GM12878 (cell line): Measurements from ENCODE around the gene GOSR2. TPM values are rescaled to one million over a fixed set of nuclear protein-coding genes. Genes with fewer than 3 reads are reported as not detected.

Experiments used
- ATAC-seq: fragments of 200-7000 bp; cut with Tn5 transposase; 3 replicates; pipeline ENCODE4 v1.9.1; 2020; ENCODE audit warnings: mild to moderate bottlenecking, moderate library complexity
- BruUV-seq: library from RNA; stranded (reverse); fragments of 400-500 nt; replicated peaks from 2 replicates; lab custom pipeline; 2021; lab: Mats Ljungman, UMichigan
- CTCF ChIA-PET: fragments of 300-600 bp; sonication (Branson Sonifier 250); formaldehyde crosslinking; extraction: SDS; loops from one replicate; lab custom pipeline; 2021; ENCODE audit warnings: inconsistent platforms; lab: Yijun Ruan, JAX
- POLR2A ChIA-PET: fragments of 350-600 bp; formaldehyde crosslinking; extraction: SDS; loops from one replicate; lab custom pipeline; 2021; ENCODE audit warnings: inconsistent platforms; lab: Charles Lee
- RAD21 ChIA-PET: fragments of 300-600 bp; sonication (Branson Sonifier 250); formaldehyde crosslinking; loops from one replicate; lab custom pipeline; 2023; ENCODE audit warnings: antibody characterized with exemption; ENCODE audit not compliant: unreplicated experiment; lab: Charles Lee
- SMC1A ChIA-PET: fragments of 300-600 bp; sonication (Branson Sonifier 250); formaldehyde crosslinking; loops from one replicate; lab custom pipeline; 2023; ENCODE audit not compliant: unreplicated experiment, uncharacterized antibody; lab: Charles Lee
- DNase-seq: peaks from one replicate; pipeline ENCODE4 v3.0.0-alpha.2; 2011; ENCODE audit warnings: low read depth, low spot score
- FAIRE-seq: peaks from 3 replicates; lab custom pipeline; 2011; peaks lifted over from hg19 to GRCh38; lab: Jason Lieb, UNC
- H2AFZ ChIP-seq: 2 replicates; pipeline ENCODE4 v1.6.0; 2011; ENCODE audit warnings: low read depth, low read length, control low read depth; ENCODE audit not compliant: control insufficient read depth
- H3K27ac ChIP-seq: 2 replicates; pipeline ENCODE4 v1.5.1; 2011; ENCODE audit warnings: control low read depth; ENCODE audit not compliant: control insufficient read depth, insufficient read depth
- H3K27me3 ChIP-seq, 2 experiments: replicated peaks in 1 of 2; 2 replicates each; pipeline versions ENCODE4 v1.6.0 to v1.6.1; 2011; ENCODE audit warnings: low read length in 1 of 2; ENCODE audit not compliant: control insufficient read depth in 2 of 2, insufficient read depth in 2 of 2
- H3K36me3 ChIP-seq, 2 experiments: 2 replicates each; pipeline ENCODE4 v1.5.1; 2011; ENCODE audit warnings: low read length in 1 of 2; ENCODE audit not compliant: control insufficient read depth in 2 of 2, insufficient read depth in 2 of 2
- H3K4me1 ChIP-seq: 2 replicates; pipeline ENCODE4 v1.6.1; 2011; ENCODE audit warnings: mild to moderate bottlenecking, low read length, moderate library complexity, mixed read lengths; ENCODE audit not compliant: control insufficient read depth, insufficient read depth
- H3K4me2 ChIP-seq: 2 replicates; pipeline ENCODE4 v1.6.0; 2011; ENCODE audit warnings: control low read depth; ENCODE audit not compliant: control insufficient read depth, insufficient read depth
- H3K4me3 ChIP-seq: fragments of 200-600 bp; sonication (generic); 2 replicates; pipeline ENCODE4 v1.5.1; 2016
- H3K79me2 ChIP-seq: 2 replicates; pipeline ENCODE4 v1.6.0; 2011; ENCODE audit warnings: low read length; ENCODE audit not compliant: control insufficient read depth, insufficient read depth
- H3K9ac ChIP-seq: 2 replicates; pipeline ENCODE4 v1.8.0; 2011; ENCODE audit warnings: low read length, control low read depth, mixed read lengths; ENCODE audit not compliant: control insufficient read depth, insufficient read depth
- H3K9me3 ChIP-seq: replicated peaks from 3 replicates; pipeline ENCODE4 v1.5.1; 2011; ENCODE audit warnings: mild to moderate bottlenecking, low read length; ENCODE audit not compliant: control insufficient read depth, insufficient read depth
- H4K20me1 ChIP-seq: 2 replicates; pipeline ENCODE4 v1.6.0; 2011; ENCODE audit not compliant: control insufficient read depth, insufficient read depth
- RUNX3 ChIP-seq: IDR thresholded peaks from 2 replicates; pipeline ENCODE4 v1.6.1; 2012; ENCODE audit warnings: low read length, inconsistent platforms
- SMAD5 ChIP-seq: IDR thresholded peaks from 2 replicates; pipeline ENCODE4 v1.6.1; 2016; ENCODE audit warnings: antibody characterized with exemption, low read depth
- SPI1 ChIP-seq: IDR thresholded peaks from 2 replicates; pipeline ENCODE4 v1.6.1; 2011; ENCODE audit warnings: low read depth, mild to moderate bottlenecking, low read length, moderate library complexity, borderline replicate concordance; ENCODE audit not compliant: insufficient read depth
- WGBS: methylation state at CpG from one replicate; pipeline ENCODE4 v1.1.6; 2016; ENCODE audit warnings: low lambda C conversion rate; ENCODE audit not compliant: insufficient replicate concordance, insufficient coverage; ENCODE audit errors: missing lambda C conversion rate; 5-methylcytosine and 5-hydroxymethylcytosine counted together
- in situ Hi-C: fragments of 300-500 bp; cut with MboI; formaldehyde crosslinking; loops from 9 replicates; pipeline ENCODE4 v1.14.3; 2018; ENCODE audit warnings: mixed read lengths
- intact Hi-C: fragments of 100-400 bp; cut with micrococcal nuclease; formaldehyde crosslinking; loops from one replicate; pipeline ENCODE4 v1.14.2; 2022; ENCODE audit not compliant: unreplicated experiment
- polyA plus RNA-seq, 11 experiments: library from polyadenylated mRNA; depleted of rRNA in 4 of 11; unstranded in 6 of 11; stranded (reverse) in 5 of 11; fragments of >200 nt; fragmentation: Nextera tagmentation in 4 of 11; fragmentation: Illumina TruSeq in 1 of 11; extraction: Ambion mirVana in 4 of 11; extraction: Trizol in 1 of 11; gene quantifications; 1 replicate in 1 of 11; 2 replicates in 10 of 11; pipeline versions ENCODE4 v1.2.1 to v1.2.3, GENCODE V29; 2011 to 2016; ENCODE audit warnings: inconsistent platforms in 2 of 11, missing spikeins in 2 of 11, low read depth in 1 of 11
- total RNA-seq, 4 experiments: library from RNA; depleted of rRNA in 3 of 4; stranded (reverse); fragments of >200 nt in 3 of 4; fragmentation: Illumina TruSeq in 1 of 4; extraction: Trizol in 1 of 4; gene quantifications; 2 replicates each; pipeline versions ENCODE4 v1.2.1 to v1.2.3, GENCODE V29; 2013 to 2021
- TF ChIP-seq, protein P1 (sequence below): fragments of 450-650 bp; IDR thresholded peaks from 2 replicates; pipeline ENCODE4 v1.6.1; 2016; ENCODE audit warnings: mild to moderate bottlenecking
- TF ChIP-seq, protein P2 (sequence below): IDR thresholded peaks from 2 replicates; pipeline ENCODE4 v1.6.1; 2011; ENCODE audit warnings: low read depth, mild to moderate bottlenecking, low read length, moderate library complexity, borderline replicate concordance; ENCODE audit errors: extremely low read depth

The GOSR2 gene
- total and polyA plus RNA-seq, 10 of the 15 experiments (the other 5 are each of a cell fraction or from before 2014, with no cell fraction given), result 30.1 to 64.5 (median 47.0) TPM

DNA sequence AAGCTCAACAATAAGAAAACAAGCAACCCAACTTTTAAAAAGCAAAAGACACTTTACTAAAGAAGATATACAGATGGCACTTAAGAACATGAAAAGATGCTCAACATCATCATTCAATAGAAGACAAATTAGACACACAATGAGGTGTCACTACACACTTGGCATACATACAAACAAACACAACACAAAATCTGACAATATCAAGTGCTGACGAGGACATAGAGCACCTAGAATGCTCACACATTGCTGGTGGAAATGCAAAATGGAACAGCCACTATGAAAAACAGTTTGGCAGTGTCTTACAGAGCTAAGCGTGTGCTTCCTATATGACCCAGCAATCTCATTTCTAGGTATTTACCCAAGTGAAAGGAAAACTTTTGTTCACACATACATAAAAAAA is 37.2 kb downstream of the GOSR2 start (continued):
- TF ChIP-seq, protein P1, sequence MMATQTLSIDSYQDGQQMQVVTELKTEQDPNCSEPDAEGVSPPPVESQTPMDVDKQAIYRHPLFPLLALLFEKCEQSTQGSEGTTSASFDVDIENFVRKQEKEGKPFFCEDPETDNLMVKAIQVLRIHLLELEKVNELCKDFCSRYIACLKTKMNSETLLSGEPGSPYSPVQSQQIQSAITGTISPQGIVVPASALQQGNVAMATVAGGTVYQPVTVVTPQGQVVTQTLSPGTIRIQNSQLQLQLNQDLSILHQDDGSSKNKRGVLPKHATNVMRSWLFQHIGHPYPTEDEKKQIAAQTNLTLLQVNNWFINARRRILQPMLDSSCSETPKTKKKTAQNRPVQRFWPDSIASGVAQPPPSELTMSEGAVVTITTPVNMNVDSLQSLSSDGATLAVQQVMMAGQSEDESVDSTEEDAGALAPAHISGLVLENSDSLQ, result no peak

DNA sequence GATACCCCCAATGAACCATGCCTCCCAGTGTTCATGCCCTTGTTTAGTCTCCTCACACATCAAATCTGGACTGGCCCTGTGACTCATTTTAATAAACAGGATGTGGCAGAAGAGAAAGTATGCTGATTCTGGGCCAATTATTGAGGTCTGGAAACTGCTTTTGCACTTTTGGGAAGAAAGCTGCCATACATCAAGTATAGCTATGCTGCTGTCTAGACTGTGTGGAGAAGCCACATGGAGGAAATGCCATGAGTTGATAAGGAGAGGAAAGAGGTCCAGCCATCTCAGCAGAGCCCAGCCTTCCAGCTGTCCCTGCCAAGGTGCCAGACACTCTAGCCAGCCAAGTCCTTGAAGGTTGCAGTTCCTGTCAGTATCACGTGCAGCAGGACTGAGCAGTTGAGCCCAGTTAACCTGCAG is 39.4 kb downstream of the GOSR2 start:
- Histone ChIP-seq H3K36me3 (no peaks in the 10 kb centered on the region), H3K4me3 (no peak overlapping the region), H3K4me2 (no peak overlapping the region), H3K9me3 (no peaks in the 10 kb centered on the region), H3K27ac (no peak overlapping the region), H3K4me1 (no peaks in the 10 kb centered on the region; the same call in 1 of the 2 replicates), H4K20me1 (no peaks in the 10 kb centered on the region), H3K79me2 (no peaks in the 10 kb centered on the region), H2AFZ (no peak overlapping the region), H3K27me3 (peaks cover 0 to 2% of the 10 kb centered on the region in 2 experiments; a peak in 2 of 4 replicates), H3K9ac (no peak overlapping the region)
- DNase-seq, result no peak
- intact Hi-C loops (no loop called here), in situ Hi-C loops (no loop called here)
- ATAC-seq, result peak; percentile 69
- ChIA-PET POLR2A (no interaction called here), RAD21 (no interaction called here), CTCF (interaction anchor here (1.2 kb wide), 1 partner anchor 20 kb away, joined by 7 read pairs; no protein-coding TSS in a partner anchor), SMC1A (no interaction called here)
- BruUV-seq, result no TSS peak
- TF ChIP-seq RUNX3, result peak; percentile 44
- TF ChIP-seq, protein P2, sequence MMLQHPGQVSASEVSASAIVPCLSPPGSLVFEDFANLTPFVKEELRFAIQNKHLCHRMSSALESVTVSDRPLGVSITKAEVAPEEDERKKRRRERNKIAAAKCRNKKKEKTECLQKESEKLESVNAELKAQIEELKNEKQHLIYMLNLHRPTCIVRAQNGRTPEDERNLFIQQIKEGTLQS, result no peak
- 0% methylated on average over 1 of the region's 1 CpG for WGBS
- FAIRE-seq, result no peak

DNA sequence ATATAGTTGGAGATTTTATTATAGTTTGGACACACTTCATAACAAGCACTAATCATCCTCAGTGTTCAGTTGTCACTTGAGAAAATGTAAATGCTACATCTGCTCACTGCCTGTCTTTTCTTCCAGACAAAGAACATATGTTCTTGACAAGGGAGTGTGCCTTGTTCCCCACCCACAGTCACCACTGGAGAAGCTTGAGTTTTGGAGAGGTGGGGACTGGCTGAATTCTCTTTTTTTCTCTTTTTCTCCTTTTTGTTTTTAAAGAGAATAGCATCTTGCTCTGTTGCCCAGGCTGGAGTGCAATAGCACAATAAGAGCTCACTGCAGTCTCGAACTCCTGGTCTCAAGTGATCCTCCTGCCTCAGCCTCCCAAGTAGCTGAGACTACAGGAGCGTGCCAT is 40.6 kb downstream of the GOSR2 start:
- CTCF ChIA-PET, result no interaction called here
- intact Hi-C loops, result no loop called here

More for the DNA sequence above, 40.6 kb downstream of the GOSR2 start:
- peaks cover 0 to 2% of the 10 kb centered on the region in 2 experiments; a peak in 3 of 4 replicates for H3K27me3 ChIP-seq
- no peak overlapping the region for H3K9ac ChIP-seq
- ATAC-seq, result no peak
- TF ChIP-seq SMAD5 (no peak), SPI1 (no peak)
- in situ Hi-C loops, result no loop called here
- no peaks in the 10 kb centered on the region for H3K79me2 ChIP-seq
- H3K27ac ChIP-seq, result no peak overlapping the region
- H4K20me1 ChIP-seq, result no peaks in the 10 kb centered on the region
- WGBS, result 25% methylated on average over 2 of the region's 2 CpGs
- H3K9me3 ChIP-seq, result no peaks in the 10 kb centered on the region
- SMC1A ChIA-PET, result no interaction called here
- H3K4me1 ChIP-seq, result no peaks in the 10 kb centered on the region; the same call in 1 of the 2 replicates
- H2AFZ ChIP-seq, result no peak overlapping the region
- no TSS peak for BruUV-seq
- no peak for FAIRE-seq
- RAD21 ChIA-PET, result no interaction called here
- H3K4me2 ChIP-seq, result no peak overlapping the region
- no peak for DNase-seq
- H3K36me3 ChIP-seq, result no peaks in the 10 kb centered on the region
- H3K4me3 ChIP-seq, result no peak overlapping the region
- POLR2A ChIA-PET, result no interaction called here
